Myocyte (in vitro differentiated cells): Measurements from ENCODE around the gene SCGB1C2. TPM values are rescaled to one million over a fixed set of nuclear protein-coding genes. Genes with fewer than 3 reads are reported as not detected.

Source experiments
- total RNA-seq: library from RNA; depleted of rRNA; stranded (reverse); fragments of >200 nt; gene quantifications from 2 replicates; pipeline ENCODE4 v1.2.3, GENCODE V29; 2014

The SCGB1C2 gene
- total RNA-seq, 1 donor from 2014 or later, result not detected

Other genes starting within 250 kb of the SCGB1C2 start
- 0.03 TPM in 1 of 2 replicates, not detected in the other for gene DOC2B, start 44.1 kb downstream of the SCGB1C2 start, total RNA-seq
- 24.3 and 26.0 TPM in 2 replicates for gene RPH3AL, start 215.2 kb downstream of the SCGB1C2 start, total RNA-seq